PC-9 (cell line): ENCODE data around the gene PTPRM. TPM values are rescaled to one million over a fixed set of nuclear protein-coding genes. Genes with fewer than 3 reads are reported as not detected.

Experiments
- BruUV-seq: library from RNA; stranded (reverse); fragments of 400-500 nt; replicated peaks from 2 replicates; lab custom pipeline; 2021; lab: Mats Ljungman, UMichigan
- CTCF ChIA-PET: fragments of 300-600 bp; sonication (Branson Sonifier 250); formaldehyde crosslinking; loops from one replicate; lab custom pipeline; 2022; ENCODE audit warnings: antibody characterized with exemption; lab: Charles Lee
- POLR2A ChIA-PET: fragments of 300-600 bp; sonication (Branson Sonifier 250); formaldehyde crosslinking; loops from one replicate; lab custom pipeline; 2022; ENCODE audit warnings: antibody characterized with exemption; ENCODE audit not compliant: unreplicated experiment; lab: Charles Lee
- DNase-seq, 2 experiments: peaks; one replicate each; pipeline versions ENCODE4 v3.0.0 to v3.0.0-alpha.2; 2015 to 2022; ENCODE audit warnings: mixed read lengths in 1 of 2
- H2AFZ ChIP-seq: fragments of 200-600 bp; sonication (generic); 2 replicates; pipeline ENCODE4 v1.8.1; 2017; ENCODE audit warnings: antibody characterized with exemption
- H3F3A ChIP-seq: fragments of 200-600 bp; sonication (generic); 2 replicates; pipeline ENCODE4 v1.8.1; 2017; ENCODE audit warnings: antibody characterized with exemption, mild to moderate bottlenecking, low read depth; ENCODE audit not compliant: insufficient read depth
- H3K27ac ChIP-seq: fragments of 200-600 bp; sonication (generic); 2 replicates; pipeline ENCODE4 v1.6.1; 2016; ENCODE audit warnings: mixed run types
- H3K27me3 ChIP-seq: fragments of 200-600 bp; sonication (generic); 2 replicates; pipeline ENCODE4 v1.6.1; 2016; ENCODE audit warnings: low read depth, mixed run types; ENCODE audit not compliant: insufficient read depth
- H3K36me3 ChIP-seq: fragments of 200-600 bp; sonication (generic); 2 replicates; pipeline ENCODE4 v1.6.1; 2016; ENCODE audit warnings: low read depth, mixed run types
- H3K4me1 ChIP-seq: fragments of 200-600 bp; sonication (generic); replicated peaks from 2 replicates; pipeline ENCODE4 v1.6.1; 2016; ENCODE audit warnings: mixed run types; ENCODE audit not compliant: insufficient read depth
- H3K4me2 ChIP-seq: fragments of 200-600 bp; sonication (generic); 2 replicates; pipeline ENCODE4 v1.6.1; 2017; ENCODE audit warnings: mixed run types
- H3K4me3 ChIP-seq: fragments of 200-600 bp; sonication (generic); 2 replicates; pipeline ENCODE4 v1.6.1; 2016; ENCODE audit warnings: mixed run types
- H3K79me2 ChIP-seq: fragments of 200-600 bp; sonication (generic); 2 replicates; pipeline ENCODE4 v1.6.1; 2017; ENCODE audit warnings: low read depth, mixed run types
- H3K9me2 ChIP-seq: fragments of 200-600 bp; sonication (generic); 2 replicates; pipeline ENCODE4 v1.8.1; 2017; ENCODE audit warnings: mild to moderate bottlenecking; ENCODE audit not compliant: insufficient read depth
- H3K9me3 ChIP-seq: fragments of 200-600 bp; sonication (generic); 2 replicates; pipeline ENCODE4 v1.8.1; 2016; ENCODE audit warnings: low read depth; ENCODE audit not compliant: insufficient read depth
- H4K20me1 ChIP-seq: fragments of 200-600 bp; sonication (generic); 2 replicates; pipeline ENCODE4 v1.8.1; 2017; ENCODE audit not compliant: insufficient read depth
- EZH2 ChIP-seq: fragments of 200-600 bp; sonication (generic); IDR thresholded peaks from 2 replicates; pipeline ENCODE4 v1.8.0; 2017; ENCODE audit warnings: antibody characterized with exemption, low read depth
- intact Hi-C: fragments of 100-400 bp; cut with micrococcal nuclease; formaldehyde crosslinking; loops from one replicate; pipeline ENCODE4 v1.10.0; 2022; ENCODE audit not compliant: unreplicated experiment
- total RNA-seq: library from RNA; stranded (reverse); gene quantifications from 2 replicates; pipeline ENCODE4 v1.2.3, GENCODE V29; 2021
- TF ChIP-seq, protein P1 (sequence below): fragments of 200-600 bp; sonication (generic); conservative IDR thresholded peaks from 2 replicates; pipeline ENCODE4 v1.6.1; 2017; ENCODE audit warnings: mixed run types, antibody characterized with exemption, mild to moderate bottlenecking, moderate library complexity

The PTPRM gene
- total RNA-seq, 1 experiment from 2014 or later: 32.5 TPM

- POLR2A ChIA-PET: interaction anchor here (0.6 kb wide), 1 partner anchor 66 kb away, joined by 3 read pairs; no protein-coding TSS in a partner anchor
- DNase-seq: no peak
- peaks cover 27% of the 10 kb centered on the region for H3K4me1 ChIP-seq
Observed at GRCh38 chr18:7857562-7857961, 290.4 kb downstream of the PTPRM start.

DNA sequence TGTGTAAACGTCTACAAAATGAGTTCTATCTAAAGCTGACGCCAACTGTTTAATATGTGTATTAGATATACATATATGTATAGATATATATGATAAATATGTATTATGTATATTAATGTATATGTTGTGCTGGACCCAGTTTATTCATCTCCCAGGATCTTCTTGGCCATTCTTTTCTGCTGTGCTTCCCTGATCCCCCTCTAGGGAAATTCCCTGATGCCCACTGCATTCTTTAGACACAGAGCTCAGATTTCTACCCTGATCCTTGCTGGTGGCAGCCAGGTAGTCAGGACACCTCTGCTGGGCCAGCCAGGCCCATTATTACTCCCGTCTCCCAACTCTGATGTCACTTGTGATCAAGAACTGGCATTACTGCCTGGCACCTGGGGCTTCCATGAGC is 292.0 kb downstream of the PTPRM start:
- Histone ChIP-seq H3K9me3 (no peaks in the 10 kb centered on the region; the same call in 1 of the 2 replicates), H3K4me2 (no peak overlapping the region), H3K9me2 (no peaks in the 10 kb centered on the region), H3K27ac (no peak overlapping the region), H3F3A (0 out of 2 replicates have a peak, but pooled peaks cover 10% of the 10 kb centered on the region), H3K4me1 (peaks cover 27% of the 10 kb centered on the region), H3K4me3 (no peak overlapping the region), H3K36me3 (no peaks in the 10 kb centered on the region), H4K20me1 (no peaks in the 10 kb centered on the region), H3K27me3 (no peaks in the 10 kb centered on the region), H3K79me2 (no peaks in the 10 kb centered on the region), H2AFZ (no peak overlapping the region)
- DNase-seq: no peak
- TF ChIP-seq EZH2: no peak
- TF ChIP-seq, protein P1, sequence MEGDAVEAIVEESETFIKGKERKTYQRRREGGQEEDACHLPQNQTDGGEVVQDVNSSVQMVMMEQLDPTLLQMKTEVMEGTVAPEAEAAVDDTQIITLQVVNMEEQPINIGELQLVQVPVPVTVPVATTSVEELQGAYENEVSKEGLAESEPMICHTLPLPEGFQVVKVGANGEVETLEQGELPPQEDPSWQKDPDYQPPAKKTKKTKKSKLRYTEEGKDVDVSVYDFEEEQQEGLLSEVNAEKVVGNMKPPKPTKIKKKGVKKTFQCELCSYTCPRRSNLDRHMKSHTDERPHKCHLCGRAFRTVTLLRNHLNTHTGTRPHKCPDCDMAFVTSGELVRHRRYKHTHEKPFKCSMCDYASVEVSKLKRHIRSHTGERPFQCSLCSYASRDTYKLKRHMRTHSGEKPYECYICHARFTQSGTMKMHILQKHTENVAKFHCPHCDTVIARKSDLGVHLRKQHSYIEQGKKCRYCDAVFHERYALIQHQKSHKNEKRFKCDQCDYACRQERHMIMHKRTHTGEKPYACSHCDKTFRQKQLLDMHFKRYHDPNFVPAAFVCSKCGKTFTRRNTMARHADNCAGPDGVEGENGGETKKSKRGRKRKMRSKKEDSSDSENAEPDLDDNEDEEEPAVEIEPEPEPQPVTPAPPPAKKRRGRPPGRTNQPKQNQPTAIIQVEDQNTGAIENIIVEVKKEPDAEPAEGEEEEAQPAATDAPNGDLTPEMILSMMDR: no peak
- intact Hi-C loops: loop anchor here (10.0 kb wide), 1 partner anchor 294 kb away; the partner anchor contains the start of gene PTPRM
- BruUV-seq: no TSS peak
- POLR2A ChIA-PET: no interaction called here
- CTCF ChIA-PET: no interaction called here

More at GRCh38 chr18:7857562-7857961, 290.4 kb downstream of the PTPRM start:
- CTCF ChIA-PET: no interaction called here
- no peaks in the 10 kb centered on the region for H3K9me2 ChIP-seq
- H3K4me3 ChIP-seq: no peak overlapping the region
- H3K27me3 ChIP-seq: no peaks in the 10 kb centered on the region
- H3F3A ChIP-seq: 0 out of 2 replicates have a peak, but pooled peaks cover 10% of the 10 kb centered on the region
- H2AFZ ChIP-seq: no peak overlapping the region
- H3K36me3 ChIP-seq: no peaks in the 10 kb centered on the region
- H3K27ac ChIP-seq: no peak overlapping the region
- no TSS peak for BruUV-seq
- intact Hi-C loops: loop anchor here (10.0 kb wide), 1 partner anchor 293 kb away; the partner anchor contains the start of gene PTPRM
- TF ChIP-seq, protein P1: no peak
- no peak for TF ChIP-seq EZH2
- no peak overlapping the region for H3K4me2 ChIP-seq
- H3K9me3 ChIP-seq: no peaks in the 10 kb centered on the region; the same call in 1 of the 2 replicates
- no peaks in the 10 kb centered on the region for H3K79me2 ChIP-seq
- no peaks in the 10 kb centered on the region for H4K20me1 ChIP-seq

- CTCF ChIA-PET: no interaction called here
- no peak for DNase-seq
- POLR2A ChIA-PET: interaction anchor here (0.6 kb wide), 1 partner anchor 553 kb away, joined by 5 read pairs; no protein-coding TSS in a partner anchor
- Histone ChIP-seq H4K20me1 (no peaks in the 10 kb centered on the region), H3K9me2 (no peaks in the 10 kb centered on the region), H3K4me2 (no peak overlapping the region), H3K36me3 (no peaks in the 10 kb centered on the region), H3K4me3 (no peak overlapping the region), H3K4me1 (peaks cover 37% of the 10 kb centered on the region), H3K79me2 (no peaks in the 10 kb centered on the region), H3K27me3 (no peaks in the 10 kb centered on the region), H3K27ac (no peak overlapping the region), H2AFZ (no peak overlapping the region), H3F3A (peaks cover 20% of the 10 kb centered on the region; the same call in 1 of the 2 replicates), H3K9me3 (0 out of 2 replicates have a peak, but pooled peaks cover 4% of the 10 kb centered on the region)
- TF ChIP-seq, protein P1: no peak
- TF ChIP-seq EZH2: no peak
- intact Hi-C loops: no loop called here
- BruUV-seq: no TSS peak
Observed at GRCh38 chr18:7870266-7870665, 303.1 kb downstream of the PTPRM start.
